ENCODE results near the gene GP1BB.

The GP1BB gene

GRCh38 chr22:19757985-19758895 is 34.9 kb downstream of the GP1BB start:
- no peaks in the 10 kb centered on the region for H4K20me1 ChIP-seq (ENCODE audit: insufficient read depth, low read length)
- no peak overlapping the region for H3K4me2 ChIP-seq (ENCODE audit: low read depth, low read length)
- no peak overlapping the region for H2AFZ ChIP-seq (ENCODE audit: low read length)
- no peak overlapping the region for H3K9ac ChIP-seq (ENCODE audit: low read length)
- H3K9me3 ChIP-seq (replicated peaks; ENCODE audit: insufficient read depth, low read length) = no peaks in the 10 kb centered on the region
- TF ChIP-seq EZH2phosphoT487 (IDR thresholded peaks at IDR 0.05; ENCODE audit: low read length) = no peak
- TF ChIP-seq EZH2 (optimal IDR thresholded peaks at IDR 0.05; ENCODE audit: low read depth, low read length) = no peak
- TF ChIP-seq CTCF (IDR thresholded peaks at IDR 0.05; ENCODE audit: low read length) = no peak
- 0 out of 2 replicates have a peak, but pooled peaks cover 3% of the 10 kb centered on the region for H3K4me1 ChIP-seq (ENCODE audit: low read length)
- peaks cover 9% of the 10 kb centered on the region for H3F3A ChIP-seq (ENCODE audit: insufficient read depth, low read length)
- H3K36me3 ChIP-seq (replicated peaks; ENCODE audit: insufficient read depth, low read length) = no peaks in the 10 kb centered on the region
- H3K9me2 ChIP-seq (replicated peaks; ENCODE audit: insufficient read depth, low read length) = no peaks in the 10 kb centered on the region
- H3K27me3 ChIP-seq (replicated peaks; ENCODE audit: insufficient read depth, low read length) = peaks cover 85% of the 10 kb centered on the region
- H3K4me3 ChIP-seq (ENCODE audit: low read length) = no peak overlapping the region
- H3K27ac ChIP-seq (ENCODE audit: low read length) = no peak overlapping the region
- no peak for DNase-seq
- no peaks in the 10 kb centered on the region for H3K79me2 ChIP-seq (ENCODE audit: low read length)

GRCh38 chr22:19758896-19759426 is 35.6 kb downstream of the GP1BB start:
- peaks cover 9% of the 10 kb centered on the region for H3F3A ChIP-seq (ENCODE audit: insufficient read depth, low read length)
- no peaks in the 10 kb centered on the region for H3K79me2 ChIP-seq (ENCODE audit: low read length)
- H3K27ac ChIP-seq (ENCODE audit: low read length) = no peak overlapping the region
- 0 out of 2 replicates have a peak, but pooled peaks cover 3% of the 10 kb centered on the region for H3K4me1 ChIP-seq (ENCODE audit: low read length)
- H3K4me2 ChIP-seq (ENCODE audit: low read depth, low read length) = no peak overlapping the region
- no peak for DNase-seq
- H3K27me3 ChIP-seq (replicated peaks; ENCODE audit: insufficient read depth, low read length) = peaks cover 85% of the 10 kb centered on the region
- H3K9ac ChIP-seq (ENCODE audit: low read length) = no peak overlapping the region
- H3K36me3 ChIP-seq (replicated peaks; ENCODE audit: insufficient read depth, low read length) = no peaks in the 10 kb centered on the region
- H3K9me3 ChIP-seq (replicated peaks; ENCODE audit: insufficient read depth, low read length) = no peaks in the 10 kb centered on the region
- no peak overlapping the region for H3K4me3 ChIP-seq (ENCODE audit: low read length)
- H4K20me1 ChIP-seq (ENCODE audit: insufficient read depth, low read length) = no peaks in the 10 kb centered on the region
- no peak overlapping the region for H2AFZ ChIP-seq (ENCODE audit: low read length)
- H3K9me2 ChIP-seq (replicated peaks; ENCODE audit: insufficient read depth, low read length) = no peaks in the 10 kb centered on the region
- TF ChIP-seq EZH2phosphoT487 (IDR thresholded peaks at IDR 0.05; ENCODE audit: low read length) (no peak), EZH2 (optimal IDR thresholded peaks at IDR 0.05; ENCODE audit: low read depth, low read length) (no peak), CTCF (IDR thresholded peaks at IDR 0.05; ENCODE audit: low read length) (no peak)

DNA sequence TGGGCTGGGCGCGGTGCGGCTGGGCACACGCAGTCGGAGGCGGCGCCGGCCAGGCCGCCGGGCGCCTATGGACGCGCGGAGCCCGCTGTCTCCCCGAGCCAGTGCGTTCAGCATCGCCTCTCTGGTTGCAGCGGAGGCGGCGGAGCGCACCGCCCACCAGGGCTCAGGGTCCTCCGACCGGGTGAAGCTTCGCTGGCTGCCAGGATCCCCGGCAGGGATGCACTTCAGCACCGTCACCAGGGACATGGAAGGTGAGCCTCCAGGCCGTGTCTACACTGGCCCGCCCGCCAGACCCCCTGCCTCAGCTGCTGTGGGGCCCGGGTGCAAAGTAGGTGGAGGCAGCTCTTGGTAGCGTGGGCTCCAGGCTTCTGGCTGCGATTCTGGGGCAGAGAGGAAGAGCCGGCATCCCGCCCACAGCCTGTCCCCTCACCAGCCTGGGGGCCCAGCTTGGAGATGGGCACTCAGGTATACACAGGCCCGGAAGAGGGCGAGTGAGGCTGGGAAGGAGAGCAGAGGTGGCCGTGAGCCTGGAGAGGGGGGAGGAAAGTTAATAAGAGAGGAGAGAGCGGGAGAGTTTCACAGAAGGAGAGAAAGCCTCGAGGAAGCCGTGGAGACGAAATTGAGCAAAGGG is 36.2 kb downstream of the GP1BB start:
- no peak overlapping the region for H3K4me3 ChIP-seq (ENCODE audit: low read length)
- H3K27ac ChIP-seq (ENCODE audit: low read length) = no peak overlapping the region
- H3K9ac ChIP-seq (ENCODE audit: low read length) = no peak overlapping the region
- no peaks in the 10 kb centered on the region for H3K9me3 ChIP-seq (replicated peaks; ENCODE audit: insufficient read depth, low read length)
- no peaks in the 10 kb centered on the region for H3K9me2 ChIP-seq (replicated peaks; ENCODE audit: insufficient read depth, low read length)
- H4K20me1 ChIP-seq (ENCODE audit: insufficient read depth, low read length) = no peaks in the 10 kb centered on the region
- peak overlapping the region; percentile 54; the same call in 1 of the 2 replicates for H3K4me2 ChIP-seq (ENCODE audit: low read depth, low read length)
- no peak overlapping the region for H2AFZ ChIP-seq (ENCODE audit: low read length)
- no peak for DNase-seq
- peaks cover 9% of the 10 kb centered on the region for H3F3A ChIP-seq (ENCODE audit: insufficient read depth, low read length)
- H3K27me3 ChIP-seq (replicated peaks; ENCODE audit: insufficient read depth, low read length) = peaks cover 85% of the 10 kb centered on the region
- no peaks in the 10 kb centered on the region for H3K36me3 ChIP-seq (replicated peaks; ENCODE audit: insufficient read depth, low read length)
- H3K4me1 ChIP-seq (ENCODE audit: low read length) = 0 out of 2 replicates have a peak, but pooled peaks cover 3% of the 10 kb centered on the region
- no peak for TF ChIP-seq CTCF (IDR thresholded peaks at IDR 0.05; ENCODE audit: low read length)
- TF ChIP-seq EZH2 (optimal IDR thresholded peaks at IDR 0.05; ENCODE audit: low read depth, low read length) = no peak
- no peak for TF ChIP-seq EZH2phosphoT487 (IDR thresholded peaks at IDR 0.05; ENCODE audit: low read length)
- H3K79me2 ChIP-seq (ENCODE audit: low read length) = no peaks in the 10 kb centered on the region
